ENCODE data around the gene PTPRM. TPM values are rescaled to one million over a fixed set of nuclear protein-coding genes. Genes with fewer than 3 reads are reported as not detected.

The PTPRM gene
- total RNA-seq, 1 experiment from 2014 or later, result 100.0 TPM

DNA sequence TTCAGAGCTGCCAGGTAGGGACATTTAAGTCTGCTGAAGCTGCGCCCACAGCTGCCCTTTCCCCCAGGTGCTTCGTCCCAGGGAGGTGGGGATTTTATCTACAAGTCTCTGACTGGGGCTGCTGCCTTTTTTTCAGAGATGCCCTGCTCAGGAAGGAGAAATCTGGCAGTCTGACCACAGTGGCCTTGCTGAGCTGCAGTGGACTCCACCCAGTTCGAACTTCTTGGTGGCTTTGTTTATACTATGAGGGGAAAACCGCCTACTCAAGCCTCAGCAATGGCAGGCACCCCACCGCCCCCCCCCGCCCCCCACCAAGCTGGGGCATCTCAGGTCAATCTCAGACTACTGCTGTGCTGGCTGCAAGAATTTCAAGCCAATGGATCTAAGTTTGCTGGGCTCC is 584.1 kb downstream of the PTPRM start:
- no peaks in the 10 kb centered on the region for H3K36me3 ChIP-seq (ENCODE audit: control insufficient read depth, insufficient read depth, low read length)
- no peak overlapping the region for H3K4me3 ChIP-seq (ENCODE audit: low read depth, low read length)
- H3K4me1 ChIP-seq, result peaks cover 4% of the 10 kb centered on the region
- TF ChIP-seq CTCF (IDR thresholded peaks at IDR 0.05; ENCODE audit: insufficient read depth in 1 of 2, low read depth in 1 of 2, low read length in 1 of 2, severe bottlenecking in 1 of 2, unreplicated experiment in 1 of 2), result no peak
- ChIA-PET CTCF (no interaction called here), POLR2A (no interaction called here)
- no peaks in the 10 kb centered on the region for H3K9me3 ChIP-seq
- Mint-ChIP-seq H3K27ac (ENCODE audit: unreplicated experiment) (no peak overlapping the region), H3K4me1 (ENCODE audit: low read depth, unreplicated experiment) (peaks cover 14% of the 10 kb centered on the region), H3K4me3 (ENCODE audit: unreplicated experiment) (no peak overlapping the region), H3K9me3 (ENCODE audit: unreplicated experiment) (no peaks in the 10 kb centered on the region), H3K36me3 (ENCODE audit: insufficient read depth, unreplicated experiment) (peaks cover 21% of the 10 kb centered on the region), H3K27me3 (ENCODE audit: insufficient read depth, unreplicated experiment) (no peaks in the 10 kb centered on the region)
- DNase-seq, result no peak
- H3K27me3 ChIP-seq (replicated peaks; ENCODE audit: control insufficient read depth, insufficient read depth, low read length), result no peaks in the 10 kb centered on the region
- BruUV-seq (replicated peaks), result no TSS peak
- intact Hi-C loops (cut with micrococcal nuclease; ENCODE audit: unreplicated experiment), result no loop called here

- no peak for TF ChIP-seq CTCF (IDR thresholded peaks at IDR 0.05; ENCODE audit: insufficient read depth in 1 of 2, low read depth in 1 of 2, low read length in 1 of 2, severe bottlenecking in 1 of 2, unreplicated experiment in 1 of 2)
- H3K4me3 Mint-ChIP-seq (ENCODE audit: unreplicated experiment), result no peak overlapping the region
- no peaks in the 10 kb centered on the region for H3K27me3 Mint-ChIP-seq (ENCODE audit: insufficient read depth, unreplicated experiment)
- peaks cover 23% of the 10 kb centered on the region for H3K36me3 Mint-ChIP-seq (ENCODE audit: insufficient read depth, unreplicated experiment)
- H3K9me3 Mint-ChIP-seq (ENCODE audit: unreplicated experiment), result no peaks in the 10 kb centered on the region
- H3K4me1 ChIP-seq, result peaks cover under 1% of the 10 kb centered on the region
- POLR2A ChIA-PET, result no interaction called here
- BruUV-seq (replicated peaks), result no TSS peak
- H3K36me3 ChIP-seq (ENCODE audit: control insufficient read depth, insufficient read depth, low read length), result peaks cover 2% of the 10 kb centered on the region; the same call in 1 of the 2 replicates
- no peak for DNase-seq
- no peaks in the 10 kb centered on the region for H3K9me3 ChIP-seq
- H3K27ac Mint-ChIP-seq (ENCODE audit: unreplicated experiment), result no peak overlapping the region
- peaks cover 7% of the 10 kb centered on the region for H3K4me1 Mint-ChIP-seq (ENCODE audit: low read depth, unreplicated experiment)
- no peaks in the 10 kb centered on the region for H3K27me3 ChIP-seq (replicated peaks; ENCODE audit: control insufficient read depth, insufficient read depth, low read length)
- no peak overlapping the region for H3K4me3 ChIP-seq (ENCODE audit: low read depth, low read length)
- intact Hi-C loops (cut with micrococcal nuclease; ENCODE audit: unreplicated experiment), result no loop called here
- CTCF ChIA-PET, result no interaction called here
Measured at GRCh38 chr18:8153887-8154583, 586.9 kb downstream of the PTPRM start.

DNA sequence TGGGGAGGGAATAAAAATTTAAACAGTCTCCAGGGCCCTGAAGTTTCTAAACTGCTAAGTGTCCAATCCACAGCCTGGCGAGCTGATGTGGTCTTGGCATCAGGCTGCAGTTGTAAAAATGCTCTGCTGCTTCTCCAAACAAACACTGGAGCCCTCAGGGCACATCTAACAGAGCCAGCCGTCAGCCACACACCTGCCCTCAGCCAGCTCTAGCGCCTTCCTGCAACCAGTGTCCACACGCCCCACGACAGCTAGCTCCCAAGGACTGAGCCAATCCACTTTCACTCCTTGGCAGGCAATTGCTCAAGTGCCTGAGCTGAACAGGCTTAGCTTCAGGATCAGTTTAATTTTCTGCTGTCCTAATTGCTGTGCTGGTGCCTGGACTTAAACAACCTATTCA is 595.7 kb downstream of the PTPRM start:
- CTCF ChIA-PET, result no interaction called here
- no peaks in the 10 kb centered on the region for H3K9me3 Mint-ChIP-seq (ENCODE audit: unreplicated experiment)
- Histone ChIP-seq H3K9me3 (no peaks in the 10 kb centered on the region), H3K4me3 (ENCODE audit: low read depth, low read length) (no peak overlapping the region), H3K36me3 (ENCODE audit: control insufficient read depth, insufficient read depth, low read length) (peaks cover 2% of the 10 kb centered on the region; the same call in 1 of the 2 replicates), H3K27me3 (replicated peaks; ENCODE audit: control insufficient read depth, insufficient read depth, low read length) (no peaks in the 10 kb centered on the region), H3K4me1 (no peaks in the 10 kb centered on the region)
- no peak overlapping the region for H3K27ac Mint-ChIP-seq (ENCODE audit: unreplicated experiment)
- no TSS peak for BruUV-seq (replicated peaks)
- H3K4me1 Mint-ChIP-seq (ENCODE audit: low read depth, unreplicated experiment), result no peaks in the 10 kb centered on the region
- intact Hi-C loops (cut with micrococcal nuclease; ENCODE audit: unreplicated experiment), result no loop called here
- H3K36me3 Mint-ChIP-seq (ENCODE audit: insufficient read depth, unreplicated experiment), result peaks cover 14% of the 10 kb centered on the region
- H3K4me3 Mint-ChIP-seq (ENCODE audit: unreplicated experiment), result no peak overlapping the region
- no peak for DNase-seq
- no peak for TF ChIP-seq CTCF (IDR thresholded peaks at IDR 0.05; ENCODE audit: insufficient read depth in 1 of 2, low read depth in 1 of 2, low read length in 1 of 2, severe bottlenecking in 1 of 2, unreplicated experiment in 1 of 2)
- POLR2A ChIA-PET, result no interaction called here
- H3K27me3 Mint-ChIP-seq (ENCODE audit: insufficient read depth, unreplicated experiment), result no peaks in the 10 kb centered on the region

Data from Caco-2 (cell line).